Measurements from ENCODE around the gene ZNF519.

ZNF519 gene

GRCh38 chr18:14098428-14098827, 33.8 kb downstream of the ZNF519 start:
- H3K4me3 ChIP-seq (ENCODE audit: insufficient read depth, low read depth, low read length, poor library complexity, severe bottlenecking): no peak overlapping the region
- DNase-seq: no peak
- H3K9me3 ChIP-seq (ENCODE audit: control insufficient read depth, low read length): no peaks in the 10 kb centered on the region
- no peaks in the 10 kb centered on the region for H3K36me3 ChIP-seq (ENCODE audit: control insufficient read depth, insufficient read depth, low read length)
- no peaks in the 10 kb centered on the region for H3K27me3 ChIP-seq (replicated peaks; ENCODE audit: control insufficient read depth, insufficient read depth, low read length, poor library complexity, severe bottlenecking)
- no peaks in the 10 kb centered on the region for H3K4me1 ChIP-seq (ENCODE audit: control insufficient read depth, insufficient read depth, low read length, poor library complexity, severe bottlenecking)
- no peak overlapping the region for H3K27ac ChIP-seq (ENCODE audit: insufficient read depth, low read length, poor library complexity, severe bottlenecking)

- Histone ChIP-seq H3K4me1 (ENCODE audit: control insufficient read depth, insufficient read depth, low read length, poor library complexity, severe bottlenecking) (no peaks in the 10 kb centered on the region), H3K27ac (ENCODE audit: insufficient read depth, low read length, poor library complexity, severe bottlenecking) (no peak overlapping the region), H3K27me3 (replicated peaks; ENCODE audit: control insufficient read depth, insufficient read depth, low read length, poor library complexity, severe bottlenecking) (no peaks in the 10 kb centered on the region), H3K36me3 (ENCODE audit: control insufficient read depth, insufficient read depth, low read length) (no peaks in the 10 kb centered on the region), H3K9me3 (ENCODE audit: control insufficient read depth, low read length) (no peaks in the 10 kb centered on the region), H3K4me3 (ENCODE audit: insufficient read depth, low read depth, low read length, poor library complexity, severe bottlenecking) (no peak overlapping the region)
- no peak for DNase-seq
Observed at GRCh38 chr18:14097761-14098160, 34.5 kb downstream of the ZNF519 start.

- Histone ChIP-seq H3K27me3 (replicated peaks; ENCODE audit: control insufficient read depth, insufficient read depth, low read length, poor library complexity, severe bottlenecking) (no peaks in the 10 kb centered on the region), H3K9me3 (ENCODE audit: control insufficient read depth, low read length) (no peaks in the 10 kb centered on the region), H3K4me1 (ENCODE audit: control insufficient read depth, insufficient read depth, low read length, poor library complexity, severe bottlenecking) (no peaks in the 10 kb centered on the region), H3K36me3 (ENCODE audit: control insufficient read depth, insufficient read depth, low read length) (no peaks in the 10 kb centered on the region), H3K4me3 (ENCODE audit: insufficient read depth, low read depth, low read length, poor library complexity, severe bottlenecking) (no peak overlapping the region), H3K27ac (ENCODE audit: insufficient read depth, low read length, poor library complexity, severe bottlenecking) (no peak overlapping the region)
- no peak for DNase-seq
Observed at GRCh38 chr18:14093307-14093915, 38.8 kb downstream of the ZNF519 start.

- Histone ChIP-seq H3K9me3 (ENCODE audit: control insufficient read depth, low read length) (no peaks in the 10 kb centered on the region), H3K27me3 (replicated peaks; ENCODE audit: control insufficient read depth, insufficient read depth, low read length, poor library complexity, severe bottlenecking) (no peaks in the 10 kb centered on the region)
Observed at GRCh38 chr18:14092625-14093306, 39.5 kb downstream of the ZNF519 start.

GRCh38 chr18:14089781-14090180, 42.5 kb downstream of the ZNF519 start:
- DNase-seq: no peak
- Histone ChIP-seq H3K9me3 (ENCODE audit: control insufficient read depth, low read length) (no peaks in the 10 kb centered on the region), H3K4me1 (ENCODE audit: control insufficient read depth, insufficient read depth, low read length, poor library complexity, severe bottlenecking) (no peaks in the 10 kb centered on the region), H3K4me3 (ENCODE audit: insufficient read depth, low read depth, low read length, poor library complexity, severe bottlenecking) (no peak overlapping the region), H3K27me3 (replicated peaks; ENCODE audit: control insufficient read depth, insufficient read depth, low read length, poor library complexity, severe bottlenecking) (no peaks in the 10 kb centered on the region), H3K27ac (ENCODE audit: insufficient read depth, low read length, poor library complexity, severe bottlenecking) (no peak overlapping the region), H3K36me3 (ENCODE audit: control insufficient read depth, insufficient read depth, low read length) (no peaks in the 10 kb centered on the region)

More at GRCh38 chr18:14092625-14093306, 39.5 kb downstream of the ZNF519 start:
- DNase-seq: no peak
- Histone ChIP-seq H3K27ac (ENCODE audit: insufficient read depth, low read length, poor library complexity, severe bottlenecking) (no peak overlapping the region), H3K36me3 (ENCODE audit: control insufficient read depth, insufficient read depth, low read length) (no peaks in the 10 kb centered on the region), H3K4me3 (ENCODE audit: insufficient read depth, low read depth, low read length, poor library complexity, severe bottlenecking) (no peak overlapping the region), H3K4me1 (ENCODE audit: control insufficient read depth, insufficient read depth, low read length, poor library complexity, severe bottlenecking) (no peaks in the 10 kb centered on the region)

GRCh38 chr18:14089191-14089590, 43.0 kb downstream of the ZNF519 start:
- H3K9me3 ChIP-seq (ENCODE audit: control insufficient read depth, low read length): no peaks in the 10 kb centered on the region
- H3K4me3 ChIP-seq (ENCODE audit: insufficient read depth, low read depth, low read length, poor library complexity, severe bottlenecking): no peak overlapping the region
- no peak overlapping the region for H3K27ac ChIP-seq (ENCODE audit: insufficient read depth, low read length, poor library complexity, severe bottlenecking)
- H3K27me3 ChIP-seq (replicated peaks; ENCODE audit: control insufficient read depth, insufficient read depth, low read length, poor library complexity, severe bottlenecking): no peaks in the 10 kb centered on the region
- H3K36me3 ChIP-seq (ENCODE audit: control insufficient read depth, insufficient read depth, low read length): no peaks in the 10 kb centered on the region
- DNase-seq: no peak
- no peaks in the 10 kb centered on the region for H3K4me1 ChIP-seq (ENCODE audit: control insufficient read depth, insufficient read depth, low read length, poor library complexity, severe bottlenecking)

GRCh38 chr18:14086458-14087231, 45.6 kb downstream of the ZNF519 start:
- no peak overlapping the region for H3K27ac ChIP-seq (ENCODE audit: insufficient read depth, low read length, poor library complexity, severe bottlenecking)
- H3K36me3 ChIP-seq (ENCODE audit: control insufficient read depth, insufficient read depth, low read length): no peaks in the 10 kb centered on the region
- no peak for DNase-seq
- no peak overlapping the region for H3K4me3 ChIP-seq (ENCODE audit: insufficient read depth, low read depth, low read length, poor library complexity, severe bottlenecking)
- no peaks in the 10 kb centered on the region for H3K4me1 ChIP-seq (ENCODE audit: control insufficient read depth, insufficient read depth, low read length, poor library complexity, severe bottlenecking)
- H3K9me3 ChIP-seq (ENCODE audit: control insufficient read depth, low read length): no peaks in the 10 kb centered on the region
- no peaks in the 10 kb centered on the region for H3K27me3 ChIP-seq (replicated peaks; ENCODE audit: control insufficient read depth, insufficient read depth, low read length, poor library complexity, severe bottlenecking)

- no peaks in the 10 kb centered on the region for H3K27me3 ChIP-seq (replicated peaks; ENCODE audit: control insufficient read depth, insufficient read depth, low read length, poor library complexity, severe bottlenecking)
- no peaks in the 10 kb centered on the region for H3K36me3 ChIP-seq (ENCODE audit: control insufficient read depth, insufficient read depth, low read length)
- no peaks in the 10 kb centered on the region for H3K9me3 ChIP-seq (ENCODE audit: control insufficient read depth, low read length)
- no peak overlapping the region for H3K4me3 ChIP-seq (ENCODE audit: insufficient read depth, low read depth, low read length, poor library complexity, severe bottlenecking)
- no peak for DNase-seq
- H3K4me1 ChIP-seq (ENCODE audit: control insufficient read depth, insufficient read depth, low read length, poor library complexity, severe bottlenecking): no peaks in the 10 kb centered on the region
- H3K27ac ChIP-seq (ENCODE audit: insufficient read depth, low read length, poor library complexity, severe bottlenecking): no peak overlapping the region
Observed at GRCh38 chr18:14085770-14086457, 46.3 kb downstream of the ZNF519 start.

- Histone ChIP-seq H3K27me3 (replicated peaks; ENCODE audit: control insufficient read depth, insufficient read depth, low read length, poor library complexity, severe bottlenecking) (no peaks in the 10 kb centered on the region), H3K27ac (ENCODE audit: insufficient read depth, low read length, poor library complexity, severe bottlenecking) (no peak overlapping the region), H3K4me3 (ENCODE audit: insufficient read depth, low read depth, low read length, poor library complexity, severe bottlenecking) (no peak overlapping the region), H3K4me1 (ENCODE audit: control insufficient read depth, insufficient read depth, low read length, poor library complexity, severe bottlenecking) (no peaks in the 10 kb centered on the region), H3K9me3 (ENCODE audit: control insufficient read depth, low read length) (no peaks in the 10 kb centered on the region), H3K36me3 (ENCODE audit: control insufficient read depth, insufficient read depth, low read length) (no peaks in the 10 kb centered on the region)
- DNase-seq: no peak
Observed at GRCh38 chr18:14075196-14075595, 57.0 kb downstream of the ZNF519 start.
